ENCODE results near the gene POTEB. TPM values are rescaled to one million over a fixed set of nuclear protein-coding genes. Genes with fewer than 3 reads are reported as not detected.
"Not testable (repeated sequence)": the region's sequence is repeated elsewhere in the genome, so short reads cannot be mapped to it uniquely, and the experiment has no call there.

Gene POTEB
- total RNA-seq: not detected
- not detected for polyA plus RNA-seq

GRCh38 chr15:21877635-21878034 lies at the start of gene POTEB:
TSS of gene POTEB (minus strand) at chr15:21877735. CDS start at chr15:21877246, 489 bp downstream.
- H3K27ac ChIP-seq (ENCODE audit: low read depth, low read length); CTCF ChIA-PET; H3K36me3 Mint-ChIP-seq; H3K27ac Mint-ChIP-seq; H3K4me1 Mint-ChIP-seq; H3K4me1 ChIP-seq (ENCODE audit: insufficient read depth, low read length); H3K27me3 ChIP-seq (ENCODE audit: insufficient read depth, low read length, poor library complexity, severe bottlenecking); DNase-seq; H3K4me3 ChIP-seq (ENCODE audit: low read length); H3K9me3 ChIP-seq (ENCODE audit: low read length); H3K4me3 Mint-ChIP-seq; POLR2A ChIA-PET; H3K9me3 Mint-ChIP-seq; H3K36me3 ChIP-seq (ENCODE audit: insufficient read depth, low read length); H3K27me3 Mint-ChIP-seq: not testable (repeated sequence)

DNA sequence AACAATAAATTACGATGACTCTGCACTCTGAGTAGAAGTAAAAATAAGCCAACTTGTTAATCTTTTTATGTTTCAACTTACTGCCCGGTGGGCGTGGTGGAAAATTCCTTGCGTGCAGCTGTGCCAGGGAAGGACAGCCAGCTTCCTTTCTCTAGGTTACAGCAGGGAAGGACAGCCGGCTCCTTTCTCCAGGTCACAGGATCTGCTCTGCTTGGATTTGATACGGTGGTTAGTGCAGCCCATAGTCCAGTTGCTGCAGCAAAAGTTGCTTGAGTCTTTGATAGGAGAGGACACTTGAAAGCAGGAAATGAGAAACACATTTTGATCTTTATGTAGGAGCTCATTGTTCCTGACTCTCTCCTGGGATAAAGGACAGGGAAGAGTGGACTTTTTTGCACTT lies 13.4 kb upstream of the POTEB start:
- H3K9me3 Mint-ChIP-seq; H3K27me3 Mint-ChIP-seq; H3K27ac ChIP-seq (ENCODE audit: low read depth, low read length); POLR2A ChIA-PET; H3K4me3 Mint-ChIP-seq; H3K4me1 ChIP-seq (ENCODE audit: insufficient read depth, low read length); DNase-seq; H3K4me1 Mint-ChIP-seq; H3K9me3 ChIP-seq (ENCODE audit: low read length); H3K4me3 ChIP-seq (ENCODE audit: low read length); H3K27ac Mint-ChIP-seq; H3K36me3 ChIP-seq (ENCODE audit: insufficient read depth, low read length); CTCF ChIA-PET; H3K27me3 ChIP-seq (ENCODE audit: insufficient read depth, low read length, poor library complexity, severe bottlenecking); H3K36me3 Mint-ChIP-seq: not testable (repeated sequence)

- H3K9me3 ChIP-seq (ENCODE audit: low read length); H3K36me3 ChIP-seq (ENCODE audit: insufficient read depth, low read length); H3K4me3 Mint-ChIP-seq; H3K4me1 Mint-ChIP-seq; DNase-seq; H3K36me3 Mint-ChIP-seq; CTCF ChIA-PET; H3K4me3 ChIP-seq (ENCODE audit: low read length); H3K27me3 ChIP-seq (ENCODE audit: insufficient read depth, low read length, poor library complexity, severe bottlenecking); H3K27ac Mint-ChIP-seq; H3K4me1 ChIP-seq (ENCODE audit: insufficient read depth, low read length); POLR2A ChIA-PET; H3K9me3 Mint-ChIP-seq; H3K27me3 Mint-ChIP-seq; H3K27ac ChIP-seq (ENCODE audit: low read depth, low read length): not testable (repeated sequence)
These were observed 12.0 kb upstream of the POTEB start for GRCh38 chr15:21889542-21889941.

GRCh38 chr15:21838831-21839230 lies 38.7 kb downstream of the POTEB start:
- H3K36me3 Mint-ChIP-seq; H3K4me1 ChIP-seq (ENCODE audit: insufficient read depth, low read length); H3K4me1 Mint-ChIP-seq; H3K9me3 Mint-ChIP-seq; H3K27ac ChIP-seq (ENCODE audit: low read depth, low read length); DNase-seq; POLR2A ChIA-PET; CTCF ChIA-PET; H3K27ac Mint-ChIP-seq; H3K4me3 Mint-ChIP-seq; H3K27me3 Mint-ChIP-seq; H3K27me3 ChIP-seq (ENCODE audit: insufficient read depth, low read length, poor library complexity, severe bottlenecking); H3K4me3 ChIP-seq (ENCODE audit: low read length); H3K9me3 ChIP-seq (ENCODE audit: low read length); H3K36me3 ChIP-seq (ENCODE audit: insufficient read depth, low read length): not testable (repeated sequence)

Other genes starting within 250 kb of the POTEB start
- not detected for gene OR4M2, start 202.8 kb upstream of the POTEB start, total RNA-seq
- gene OR4M2, start 202.8 kb upstream of the POTEB start, polyA plus RNA-seq: not detected

Measured in CD8-positive, alpha-beta memory T cell (primary cell).